Parathyroid adenoma (tissue), 2 donors: Measurements from ENCODE around the gene ZNF730.

ENCODE experiments used
- H2AFZ ChIP-seq: fragments of 300-600 bp; sonication (generic); one replicate; pipeline ENCODE4 v1.7.0; 2017; ENCODE audit warnings: antibody characterized with exemption, mild to moderate bottlenecking
- H3K27ac ChIP-seq: fragments of 300-600 bp; sonication (generic); one replicate; pipeline ENCODE4 v1.7.0; 2017
- H3K27me3 ChIP-seq: fragments of 300-600 bp; sonication (generic); one replicate; pipeline ENCODE4 v1.7.0; 2017; ENCODE audit warnings: low read length; ENCODE audit not compliant: control insufficient read depth, insufficient read depth
- H3K36me3 ChIP-seq: fragments of 300-600 bp; sonication (generic); one replicate; pipeline ENCODE4 v1.7.0; 2017; ENCODE audit warnings: low read length; ENCODE audit not compliant: control insufficient read depth, insufficient read depth
- H3K4me1 ChIP-seq: fragments of 300-600 bp; sonication (generic); one replicate; pipeline ENCODE4 v1.7.0; 2017; ENCODE audit warnings: control low read depth
- H3K4me2 ChIP-seq: fragments of 300-600 bp; sonication (generic); one replicate; pipeline ENCODE4 v1.7.0; 2017; ENCODE audit warnings: low read length
- H3K4me3 ChIP-seq: fragments of 300-600 bp; sonication (generic); one replicate; pipeline ENCODE4 v1.7.0; 2017; ENCODE audit warnings: low read depth, low read length
- H3K79me2 ChIP-seq: fragments of 300-600 bp; sonication (generic); one replicate; pipeline ENCODE4 v1.7.0; 2017; ENCODE audit warnings: control low read depth
- H3K9ac ChIP-seq: fragments of 300-600 bp; sonication (generic); one replicate; pipeline ENCODE4 v1.7.0; 2017; ENCODE audit warnings: mild to moderate bottlenecking
- H3K9me3 ChIP-seq: fragments of 300-600 bp; sonication (generic); one replicate; pipeline ENCODE4 v1.7.0; 2017; ENCODE audit warnings: low read length; ENCODE audit not compliant: control insufficient read depth
- CTCF ChIP-seq: fragments of 300-600 bp; sonication (generic); IDR thresholded peaks from one replicate; pipeline ENCODE4 v1.7.0; 2017; ENCODE audit warnings: antibody characterized with exemption, mild to moderate bottlenecking
- donor health status: primary hyperparathyroidism.

ZNF730 gene

GRCh38 chr19:23093832-23094231 lies 23.0 kb upstream of the ZNF730 start:
- Histone ChIP-seq H2AFZ (no peak overlapping the region), H3K9ac (no peak overlapping the region), H3K4me3 (no peak overlapping the region), H3K27ac (no peak overlapping the region), H3K27me3 (no peaks in the 10 kb centered on the region), H3K4me1 (no peaks in the 10 kb centered on the region), H3K36me3 (no peaks in the 10 kb centered on the region), H3K9me3 (no peaks in the 10 kb centered on the region), H3K4me2 (no peak overlapping the region), H3K79me2 (no peaks in the 10 kb centered on the region)
- TF ChIP-seq CTCF = no peak

DNA sequence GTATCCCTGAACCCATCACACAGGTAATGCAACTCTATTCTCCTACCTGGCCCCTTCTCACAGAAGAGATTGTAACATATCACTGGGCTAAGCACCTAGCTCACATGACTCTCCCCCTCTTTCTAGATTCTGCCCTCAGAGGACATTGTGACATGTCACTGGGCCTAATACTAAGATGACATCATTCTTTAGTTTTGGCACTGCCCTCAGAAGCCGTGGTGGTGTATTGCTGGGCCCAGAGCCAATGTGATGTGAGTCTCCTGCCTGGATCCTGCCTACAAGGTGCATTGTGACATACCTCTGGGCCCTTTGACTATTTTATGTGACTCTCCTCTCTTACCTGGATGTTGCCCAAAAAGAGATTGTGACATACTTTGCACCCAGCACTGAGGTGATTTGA lies 21.4 kb upstream of the ZNF730 start:
- no peak overlapping the region for H3K9ac ChIP-seq
- no peak overlapping the region for H2AFZ ChIP-seq
- TF ChIP-seq CTCF = no peak
- no peak overlapping the region for H3K4me3 ChIP-seq
- H3K9me3 ChIP-seq = no peaks in the 10 kb centered on the region
- H3K36me3 ChIP-seq = no peaks in the 10 kb centered on the region
- H3K27me3 ChIP-seq = no peaks in the 10 kb centered on the region
- no peaks in the 10 kb centered on the region for H3K79me2 ChIP-seq
- no peaks in the 10 kb centered on the region for H3K4me1 ChIP-seq
- no peak overlapping the region for H3K27ac ChIP-seq
- no peak overlapping the region for H3K4me2 ChIP-seq

- H3K4me1 ChIP-seq = no peaks in the 10 kb centered on the region
- no peak overlapping the region for H3K4me2 ChIP-seq
- no peaks in the 10 kb centered on the region for H3K36me3 ChIP-seq
- no peaks in the 10 kb centered on the region for H3K79me2 ChIP-seq
- no peak for TF ChIP-seq CTCF
- no peaks in the 10 kb centered on the region for H3K9me3 ChIP-seq
- no peak overlapping the region for H3K9ac ChIP-seq
- no peak overlapping the region for H3K27ac ChIP-seq
- no peak overlapping the region for H3K4me3 ChIP-seq
- H3K27me3 ChIP-seq = no peaks in the 10 kb centered on the region
- H2AFZ ChIP-seq = no peak overlapping the region
Observed at GRCh38 chr19:23098286-23098685, 18.5 kb upstream of the ZNF730 start.

DNA sequence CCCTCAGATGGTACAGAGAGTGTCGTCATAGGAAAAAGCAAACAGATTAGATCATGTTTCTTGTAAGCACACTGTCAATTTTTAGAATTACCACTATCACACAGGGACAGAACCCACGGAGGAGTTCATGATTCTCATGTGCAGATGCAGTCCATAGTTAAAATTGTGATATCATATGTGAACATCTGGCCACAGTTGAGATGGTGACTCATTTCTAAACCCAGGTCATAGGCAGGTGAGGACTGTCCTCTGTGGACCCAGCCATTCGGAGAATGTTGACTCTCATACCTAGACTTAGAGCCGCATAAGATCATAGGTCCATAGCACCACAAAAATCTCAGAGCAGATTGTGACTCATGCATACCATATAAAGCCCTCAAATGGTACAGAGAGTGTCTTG lies 17.8 kb upstream of the ZNF730 start:
- Histone ChIP-seq H3K4me3 (no peak overlapping the region), H3K4me2 (no peak overlapping the region), H3K4me1 (no peaks in the 10 kb centered on the region), H3K9me3 (no peaks in the 10 kb centered on the region), H3K36me3 (no peaks in the 10 kb centered on the region), H3K79me2 (no peaks in the 10 kb centered on the region), H3K9ac (no peak overlapping the region), H3K27me3 (no peaks in the 10 kb centered on the region), H3K27ac (no peak overlapping the region), H2AFZ (no peak overlapping the region)
- no peak for TF ChIP-seq CTCF

GRCh38 chr19:23099966-23100365 lies 16.9 kb upstream of the ZNF730 start:
- no peak overlapping the region for H3K4me2 ChIP-seq
- no peak overlapping the region for H3K27ac ChIP-seq
- H3K9ac ChIP-seq = no peak overlapping the region
- H2AFZ ChIP-seq = no peak overlapping the region
- TF ChIP-seq CTCF = no peak
- H3K36me3 ChIP-seq = no peaks in the 10 kb centered on the region
- no peaks in the 10 kb centered on the region for H3K4me1 ChIP-seq
- H3K27me3 ChIP-seq = no peaks in the 10 kb centered on the region
- H3K4me3 ChIP-seq = no peak overlapping the region
- H3K79me2 ChIP-seq = no peaks in the 10 kb centered on the region
- no peaks in the 10 kb centered on the region for H3K9me3 ChIP-seq
